A549 (cell line): ENCODE results near the gene TOGARAM2. TPM values are rescaled to one million over a fixed set of nuclear protein-coding genes. Genes with fewer than 3 reads are reported as not detected.
A peak's percentile ranks its signal among the peaks of the same experiment; 100 is the strongest.

ENCODE experiments used
- ATAC-seq, 2 experiments: fragments of 200-7000 bp in 1 of 2; fragments of >200 bp in 1 of 2; cut with Nextera tagmentation in 1 of 2; cut with Tn5 transposase in 1 of 2; 3 replicates each; pipeline versions ENCODE4 v1.8.0 to v1.9.1; 2018 to 2020; ENCODE audit warnings: mild to moderate bottlenecking in 1 of 2, moderate library complexity in 1 of 2
- CTCF ChIA-PET: fragments of 300-600 bp; sonication (Branson Sonifier 250); formaldehyde crosslinking; extraction: SDS; loops from one replicate; lab custom pipeline; 2021; ENCODE audit warnings: antibody characterized with exemption, inconsistent platforms; lab: Yijun Ruan, JAX
- POLR2A ChIA-PET: fragments of 350-600 bp; formaldehyde crosslinking; extraction: SDS; loops from one replicate; lab custom pipeline; 2021; ENCODE audit warnings: antibody characterized with exemption, inconsistent platforms; lab: Yijun Ruan, JAX
- DNase-seq, 2 experiments: peaks; one replicate each; pipeline versions ENCODE4 v3.0.0 to v3.0.0-alpha.2; 2011 to 2016; ENCODE audit warnings: low read depth in 1 of 2, low spot score in 1 of 2
- FAIRE-seq: peaks from 2 replicates; lab custom pipeline; 2011; peaks lifted over from hg19 to GRCh38; lab: Jason Lieb, UNC
- H3K27ac ChIP-seq, 2 experiments: fragments of >200 bp; sonication (Bioruptor Twin); formaldehyde crosslinking; 3 replicates each; pipeline ENCODE4 v1.5.1; 2016 to 2017
- H3K4me1 ChIP-seq: fragments of >200 bp; sonication (Bioruptor Twin); formaldehyde crosslinking; 3 replicates; pipeline ENCODE4 v1.6.1; 2016
- H3K4me2 ChIP-seq: fragments of >200 bp; sonication (Bioruptor Twin); formaldehyde crosslinking; 3 replicates; pipeline ENCODE4 v1.6.1; 2016
- H3K4me3 ChIP-seq: fragments of >200 bp; sonication (Bioruptor Twin); formaldehyde crosslinking; 3 replicates; pipeline ENCODE4 v1.5.1; 2016
- H3K9me3 ChIP-seq: fragments of >200 bp; sonication (Bioruptor Twin); formaldehyde crosslinking; 3 replicates; pipeline ENCODE4 v1.6.1; 2016
- BHLHE40 ChIP-seq: IDR thresholded peaks from 2 replicates; pipeline ENCODE4 v1.6.1; 2012; ENCODE audit warnings: low read depth, low read length, inconsistent platforms
- CBX8 ChIP-seq: fragments of 200-600 bp; sonication (generic); IDR thresholded peaks from 2 replicates; pipeline ENCODE4 v1.6.1; 2016
- CEBPB ChIP-seq, 2 experiments: fragments of >200 bp in 1 of 2; sonication (Bioruptor Twin) in 1 of 2; formaldehyde crosslinking in 1 of 2; IDR thresholded peaks; 2 replicates each; pipeline ENCODE4 v1.6.1; 2012 to 2016
- EHF ChIP-seq: fragments of 250-450 bp; sonication (Bioruptor Pico); IDR thresholded peaks from 2 replicates; pipeline ENCODE4 v1.5.0; 2020; ENCODE audit warnings: mild to moderate bottlenecking
- EHMT2 ChIP-seq: fragments of 200-600 bp; sonication (generic); IDR thresholded peaks from 2 replicates; pipeline ENCODE4 v1.6.1; 2016; ENCODE audit warnings: antibody characterized with exemption, low read depth, mild to moderate bottlenecking, moderate library complexity
- FOSB ChIP-seq: fragments of 250-450 bp; sonication (Bioruptor Pico); IDR thresholded peaks from 2 replicates; pipeline ENCODE4 v1.5.0; 2020; ENCODE audit warnings: mild to moderate bottlenecking, moderate library complexity
- HOXA7 ChIP-seq: fragments of 250-450 bp; sonication (Bioruptor Pico); IDR thresholded peaks from 2 replicates; pipeline ENCODE4 v1.5.0; 2020; ENCODE audit warnings: mild to moderate bottlenecking, moderate library complexity
- HOXB13 ChIP-seq: fragments of 250-450 bp; sonication (Bioruptor Pico); IDR thresholded peaks from 2 replicates; pipeline ENCODE4 v1.5.0; 2020; ENCODE audit warnings: low read depth, mild to moderate bottlenecking, moderate library complexity
- HOXB5 ChIP-seq: fragments of 250-450 bp; sonication (Bioruptor Pico); IDR thresholded peaks from 2 replicates; pipeline ENCODE4 v1.5.0; 2020; ENCODE audit warnings: mild to moderate bottlenecking, moderate library complexity
- JUN ChIP-seq, 2 experiments: fragments of >200 bp; sonication (Bioruptor Twin); formaldehyde crosslinking; IDR thresholded peaks; 2 replicates in 1 of 2; 3 replicates in 1 of 2; pipeline ENCODE4 v1.6.1; 2016 to 2017
- KDM1A ChIP-seq: fragments of 200-600 bp; sonication (generic); IDR thresholded peaks from 2 replicates; pipeline ENCODE4 v1.6.1; 2016; ENCODE audit warnings: low read depth, mild to moderate bottlenecking
- NR3C1 ChIP-seq: fragments of >200 bp; sonication (Bioruptor Twin); formaldehyde crosslinking; IDR thresholded peaks from 3 replicates; pipeline ENCODE4 v1.6.1; 2017
- POLR2A ChIP-seq: IDR thresholded peaks from 2 replicates; pipeline ENCODE4 v1.6.1; 2012; ENCODE audit warnings: mild to moderate bottlenecking, low read length
- POLR2AphosphoS2 ChIP-seq: conservative IDR thresholded peaks from 2 replicates; pipeline ENCODE4 v1.6.1; 2012; ENCODE audit warnings: low read length, improper control_type of control experiment, inconsistent platforms
- RARB ChIP-seq: fragments of 250-450 bp; sonication (Bioruptor Pico); IDR thresholded peaks from 2 replicates; pipeline ENCODE4 v1.8.0; 2021; ENCODE audit warnings: mild to moderate bottlenecking, moderate library complexity
- RFX5 ChIP-seq: fragments of 450-650 bp; IDR thresholded peaks from 2 replicates; pipeline ENCODE4 v1.7.1; 2014; ENCODE audit warnings: antibody characterized with exemption, mild to moderate bottlenecking, moderate library complexity
- SMC3 ChIP-seq: fragments of >200 bp; sonication (Bioruptor Twin); formaldehyde crosslinking; IDR thresholded peaks from 3 replicates; pipeline ENCODE4 v1.6.1; 2018; ENCODE audit warnings: inconsistent platforms
- SREBF2 ChIP-seq: fragments of 450-650 bp; IDR thresholded peaks from 2 replicates; pipeline ENCODE4 v1.6.1; 2014; ENCODE audit warnings: mild to moderate bottlenecking, moderate library complexity
- TFCP2L1 ChIP-seq: fragments of 250-450 bp; sonication (Bioruptor Pico); IDR thresholded peaks from 2 replicates; pipeline ENCODE4 v1.5.0; 2021; ENCODE audit warnings: mild to moderate bottlenecking
- ZC3H11A ChIP-seq: fragments of 450-650 bp; IDR thresholded peaks from 2 replicates; pipeline ENCODE4 v1.6.1; 2014; ENCODE audit warnings: antibody characterized with exemption, mild to moderate bottlenecking
- ZNF302 ChIP-seq: fragments of 250-450 bp; sonication (Bioruptor Pico); IDR thresholded peaks from 2 replicates; pipeline ENCODE4 v1.9.0; 2021; ENCODE audit warnings: inconsistent platforms, mild to moderate bottlenecking, moderate library complexity
- WGBS: methylation state at CpG from one replicate; pipeline ENCODE4 v1.1.6; 2017; ENCODE audit errors: missing lambda C conversion rate; 5-methylcytosine and 5-hydroxymethylcytosine counted together
- polyA plus RNA-seq, 4 experiments: library from polyadenylated mRNA; depleted of rRNA in 3 of 4; stranded (reverse); fragments of >200 nt; fragmentation: RNase III in 1 of 4; extraction: RNeasy Plus Mini Kit Qiagen cat#74134 plus additional on column Dnase treatment in 1 of 4; gene quantifications; 2 replicates in 3 of 4; 3 replicates in 1 of 4; pipeline ENCODE4 v1.2.3, GENCODE V29; 2011 to 2017
- TF ChIP-seq, protein P1 (sequence below): fragments of >200 bp; sonication (Bioruptor Twin); formaldehyde crosslinking; IDR thresholded peaks from 2 replicates; pipeline ENCODE4 v1.6.1; 2016
- TF ChIP-seq, protein P2 (sequence below): IDR thresholded peaks from 2 replicates; pipeline ENCODE4 v1.6.1; 2012
- TF ChIP-seq, protein P3 (sequence below): IDR thresholded peaks from 2 replicates; pipeline ENCODE4 v1.6.1; 2012
- TF ChIP-seq, protein P4 (sequence below): fragments of 150-350 bp; IDR thresholded peaks from 2 replicates; pipeline ENCODE4 v1.6.1; 2014; ENCODE audit warnings: low read depth, mild to moderate bottlenecking, low read length
- TF ChIP-seq, protein P5 (sequence below): fragments of 250-450 bp; sonication (Bioruptor Pico); IDR thresholded peaks from 2 replicates; pipeline ENCODE4 v1.5.0; 2021; ENCODE audit warnings: mild to moderate bottlenecking, moderate library complexity, borderline replicate concordance

The TOGARAM2 gene
- polyA plus RNA-seq, 2 of the 4 experiments (the other 2 are of a cell fraction): 0.14 to 0.35 TPM

DNA sequence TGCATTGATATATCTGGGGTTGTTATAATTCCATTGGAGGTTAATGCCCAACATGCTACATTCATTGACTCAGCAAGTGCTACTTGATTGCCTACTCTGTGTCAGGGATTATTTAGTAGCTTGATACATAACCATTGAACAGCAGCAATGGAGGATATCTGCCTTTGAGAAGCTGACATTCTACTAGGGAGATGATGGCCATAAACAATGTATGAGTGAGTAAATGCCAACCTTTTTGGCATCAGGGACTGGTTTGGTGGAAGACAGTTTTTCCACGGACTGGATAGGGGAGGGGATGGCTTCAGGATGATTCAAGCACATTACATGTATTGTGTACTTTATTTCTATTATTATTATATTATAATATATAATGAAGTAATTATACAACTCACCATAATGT is 31.9 kb upstream of the TOGARAM2 start:
- peaks cover 22% of the 10 kb centered on the region for H3K9me3 ChIP-seq
- no peak for ATAC-seq
- CTCF ChIA-PET: interaction anchor here (1.5 to 1.9 kb wide), 2 partner anchors 9 to 382 kb away, joined by 3 to 10 read pairs; no protein-coding TSS in a partner anchor
- peaks cover 35% of the 10 kb centered on the region for H3K4me1 ChIP-seq
- H3K4me2 ChIP-seq: no peak overlapping the region
- TF ChIP-seq POLR2AphosphoS2 (peak; percentile 71), CBX8 (no peak), BHLHE40 (no peak), TFCP2L1 (0 out of 2 replicates have a peak, but pooled peaks have one; percentile 13), ZNF302 (CRISPR knock-in tag) (no peak), HOXA7 (CRISPR knock-in tag) (peak; percentile 49; the same call in 1 of the 2 replicates), HOXB13 (no peak)
- TF ChIP-seq, protein P1, sequence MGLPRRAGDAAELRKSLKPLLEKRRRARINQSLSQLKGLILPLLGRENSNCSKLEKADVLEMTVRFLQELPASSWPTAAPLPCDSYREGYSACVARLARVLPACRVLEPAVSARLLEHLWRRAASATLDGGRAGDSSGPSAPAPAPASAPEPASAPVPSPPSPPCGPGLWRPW: no peak
- no peak for DNase-seq
- H3K4me3 ChIP-seq: no peak overlapping the region
- WGBS: 96% methylated on average over 1 of the region's 1 CpG
- no peak overlapping the region for H3K27ac ChIP-seq
- FAIRE-seq: no peak
- POLR2A ChIA-PET: no interaction called here

DNA sequence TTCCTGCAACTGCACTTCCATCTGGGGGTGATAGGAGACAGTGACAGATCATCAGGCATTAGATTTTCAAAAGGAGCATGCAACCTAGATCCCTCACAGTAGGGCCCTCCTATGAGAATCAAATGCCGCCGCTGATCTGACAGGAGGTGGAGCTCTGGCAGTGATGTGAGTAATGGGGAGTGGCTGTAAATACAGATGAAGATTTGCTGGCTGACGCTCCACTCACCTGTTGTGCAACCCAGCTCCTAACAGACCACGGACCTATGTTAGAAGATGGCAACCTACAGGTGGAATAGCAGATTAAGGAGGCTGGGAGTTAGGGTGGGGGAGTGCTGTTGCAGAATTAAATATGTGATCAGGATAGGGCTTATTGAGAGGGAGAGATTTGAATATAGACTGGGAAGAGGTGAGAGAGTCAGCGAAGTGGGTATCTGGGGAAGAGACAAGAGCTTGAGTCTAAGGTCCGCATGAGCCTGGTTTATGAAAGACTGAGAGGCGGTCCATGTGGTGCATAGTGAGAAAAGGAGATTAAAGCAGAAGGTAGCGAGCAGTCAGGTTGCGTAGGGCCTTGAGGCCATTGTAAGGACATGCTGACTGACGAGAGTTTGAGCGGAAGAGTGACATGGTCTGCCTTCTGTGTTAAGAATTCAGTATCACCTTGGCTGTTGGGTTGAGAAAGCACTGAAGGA is 31.3 kb upstream of the TOGARAM2 start:
- Histone ChIP-seq H3K4me2 (no peak overlapping the region; the same call in 1 of the 3 replicates), H3K4me3 (no peak overlapping the region), H3K27ac (peak overlapping the region in 1 of 2 experiments; percentile 79; a peak in 1 of 6 replicates), H3K4me1 (peaks cover 35% of the 10 kb centered on the region), H3K9me3 (peaks cover 22% of the 10 kb centered on the region)
- WGBS: 89% methylated on average over 11 of the region's 11 CpGs
- FAIRE-seq (no peak), DNase-seq (peak in 1 of 2 experiments; percentile 51), ATAC-seq (no peak)
- ChIA-PET CTCF (interaction anchor here (1.5 to 1.9 kb wide), 2 partner anchors 9 to 383 kb away, joined by 3 to 10 read pairs; no protein-coding TSS in a partner anchor), POLR2A (no interaction called here)
- TF ChIP-seq FOSB (CRISPR knock-in tag) (0 out of 2 replicates have a peak, but pooled peaks have one; percentile 29), JUN (IDR thresholded peaks at IDR 0.05) (peak in 1 of 2 experiments; percentile 23; a peak in 1 of 5 replicates), HOXB5 (CRISPR knock-in tag) (no peak), RARB (CRISPR knock-in tag) (peak; percentile 75; the same call in 1 of the 2 replicates), CEBPB (IDR thresholded peaks at IDR 0.05) (0 out of 4 replicates have a peak, but pooled peaks of 1 of the 2 experiments have one; percentile 30)
- TF ChIP-seq, protein P2, sequence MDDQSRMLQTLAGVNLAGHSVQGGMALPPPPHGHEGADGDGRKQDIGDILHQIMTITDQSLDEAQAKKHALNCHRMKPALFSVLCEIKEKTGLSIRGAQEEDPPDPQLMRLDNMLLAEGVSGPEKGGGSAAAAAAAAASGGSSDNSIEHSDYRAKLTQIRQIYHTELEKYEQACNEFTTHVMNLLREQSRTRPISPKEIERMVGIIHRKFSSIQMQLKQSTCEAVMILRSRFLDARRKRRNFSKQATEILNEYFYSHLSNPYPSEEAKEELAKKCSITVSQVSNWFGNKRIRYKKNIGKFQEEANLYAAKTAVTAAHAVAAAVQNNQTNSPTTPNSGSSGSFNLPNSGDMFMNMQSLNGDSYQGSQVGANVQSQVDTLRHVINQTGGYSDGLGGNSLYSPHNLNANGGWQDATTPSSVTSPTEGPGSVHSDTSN: no peak

DNA sequence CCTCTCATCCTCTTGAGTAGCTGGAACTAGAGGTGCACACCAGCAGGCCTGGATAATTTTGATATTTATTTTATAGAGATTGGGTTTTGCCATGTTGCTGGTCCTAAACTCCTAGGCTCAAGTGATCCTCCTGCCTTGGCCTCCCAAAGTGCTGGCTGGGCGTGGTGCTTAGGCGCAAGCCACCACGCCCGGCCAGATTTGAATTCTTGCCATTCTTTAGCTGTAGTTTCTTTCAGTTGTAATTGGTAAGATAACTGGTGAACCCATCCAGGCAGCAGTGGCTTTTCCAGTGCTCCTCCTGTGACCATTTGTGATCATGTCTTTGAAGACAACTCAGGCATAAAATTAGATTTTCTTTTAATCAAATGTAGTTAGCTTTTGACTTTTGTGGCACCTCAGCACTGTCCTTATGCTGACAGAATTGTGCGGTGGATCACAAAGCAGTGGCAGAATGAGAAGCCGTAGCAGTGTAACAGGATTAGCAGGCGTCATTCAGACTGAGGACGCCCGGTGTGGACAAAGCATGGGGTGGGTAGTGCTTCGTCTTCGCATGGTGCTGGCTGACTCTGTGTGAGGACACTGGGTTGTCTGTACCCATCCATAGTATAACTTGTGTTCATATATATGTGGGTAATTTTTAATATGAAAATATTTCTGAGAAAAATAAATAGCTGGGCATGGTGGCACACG is 30.0 kb upstream of the TOGARAM2 start:
- peak in 1 of 2 experiments; percentile 54 for DNase-seq

More for the DNA sequence above, 30.0 kb upstream of the TOGARAM2 start:
- H3K4me2 ChIP-seq: peak overlapping the region; percentile 78
- 89% methylated on average over 12 of the region's 12 CpGs for WGBS
- peak overlapping the region; percentile 79 to 81 for H3K27ac ChIP-seq
- H3K4me3 ChIP-seq: no peak overlapping the region; the same call in 2 of the 3 replicates
- ATAC-seq (peak in 1 of 2 experiments; percentile 41; a peak in 3 of 6 replicates), FAIRE-seq (no peak)
- CTCF ChIA-PET: interaction anchor here (0.6 to 1.9 kb wide), 7 partner anchors 8 to 131 kb away, joined by 3 to 10 read pairs (median 3); no protein-coding TSS in a partner anchor
- peaks cover 35% of the 10 kb centered on the region for H3K4me1 ChIP-seq
- POLR2A ChIA-PET: no interaction called here
- TF ChIP-seq HOXB5 (CRISPR knock-in tag) (no peak), EHMT2 (no peak), RFX5 (no peak), SMC3 (no peak), EHF (CRISPR knock-in tag) (no peak), KDM1A (no peak), POLR2A (no peak), ZC3H11A (no peak), SREBF2 (no peak), NR3C1 (no peak)
- TF ChIP-seq, protein P1: no peak
- TF ChIP-seq, protein P3, sequence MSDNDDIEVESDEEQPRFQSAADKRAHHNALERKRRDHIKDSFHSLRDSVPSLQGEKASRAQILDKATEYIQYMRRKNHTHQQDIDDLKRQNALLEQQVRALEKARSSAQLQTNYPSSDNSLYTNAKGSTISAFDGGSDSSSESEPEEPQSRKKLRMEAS: no peak
- TF ChIP-seq, protein P2: no peak
- TF ChIP-seq, protein P4, sequence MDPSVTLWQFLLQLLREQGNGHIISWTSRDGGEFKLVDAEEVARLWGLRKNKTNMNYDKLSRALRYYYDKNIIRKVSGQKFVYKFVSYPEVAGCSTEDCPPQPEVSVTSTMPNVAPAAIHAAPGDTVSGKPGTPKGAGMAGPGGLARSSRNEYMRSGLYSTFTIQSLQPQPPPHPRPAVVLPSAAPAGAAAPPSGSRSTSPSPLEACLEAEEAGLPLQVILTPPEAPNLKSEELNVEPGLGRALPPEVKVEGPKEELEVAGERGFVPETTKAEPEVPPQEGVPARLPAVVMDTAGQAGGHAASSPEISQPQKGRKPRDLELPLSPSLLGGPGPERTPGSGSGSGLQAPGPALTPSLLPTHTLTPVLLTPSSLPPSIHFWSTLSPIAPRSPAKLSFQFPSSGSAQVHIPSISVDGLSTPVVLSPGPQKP: no peak
- TF ChIP-seq, protein P5, sequence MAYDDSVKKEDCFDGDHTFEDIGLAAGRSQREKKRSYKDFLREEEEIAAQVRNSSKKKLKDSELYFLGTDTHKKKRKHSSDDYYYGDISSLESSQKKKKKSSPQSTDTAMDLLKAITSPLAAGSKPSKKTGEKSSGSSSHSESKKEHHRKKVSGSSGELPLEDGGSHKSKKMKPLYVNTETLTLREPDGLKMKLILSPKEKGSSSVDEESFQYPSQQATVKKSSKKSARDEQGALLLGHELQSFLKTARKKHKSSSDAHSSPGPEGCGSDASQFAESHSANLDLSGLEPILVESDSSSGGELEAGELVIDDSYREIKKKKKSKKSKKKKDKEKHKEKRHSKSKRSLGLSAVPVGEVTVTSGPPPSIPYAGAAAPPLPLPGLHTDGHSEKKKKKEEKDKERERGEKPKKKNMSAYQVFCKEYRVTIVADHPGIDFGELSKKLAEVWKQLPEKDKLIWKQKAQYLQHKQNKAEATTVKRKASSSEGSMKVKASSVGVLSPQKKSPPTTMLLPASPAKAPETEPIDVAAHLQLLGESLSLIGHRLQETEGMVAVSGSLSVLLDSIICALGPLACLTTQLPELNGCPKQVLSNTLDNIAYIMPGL (CRISPR knock-in tag): no peak
- peaks cover 22% of the 10 kb centered on the region for H3K9me3 ChIP-seq
